ENCODE measurements around the gene SYNGR2. TPM values are rescaled to one million over a fixed set of nuclear protein-coding genes. Genes with fewer than 3 reads are reported as not detected.

Gene SYNGR2
- total RNA-seq, 2 donors from 2014 or later: 39.2 to 39.6 TPM

DNA sequence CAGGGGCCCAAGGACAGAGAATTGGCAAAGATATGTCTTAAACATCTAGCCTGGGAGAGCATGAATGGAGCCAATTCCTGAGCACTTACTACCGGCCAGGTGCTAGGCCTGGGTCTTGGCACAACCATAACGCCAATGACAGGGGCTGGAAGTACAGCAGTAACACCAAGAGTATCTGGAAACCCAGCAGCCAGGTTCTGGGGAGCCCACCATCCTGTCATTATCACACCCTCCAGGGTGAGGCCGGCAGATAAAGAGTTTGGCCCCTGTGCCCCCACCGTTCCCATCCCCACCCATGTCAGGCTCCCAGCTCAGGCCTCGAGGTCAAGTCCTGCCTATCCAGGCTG, 38.3 kb upstream of the SYNGR2 start:
- Mint-ChIP-seq H3K36me3 (ENCODE audit: low read depth) (peaks cover 1% of the 10 kb centered on the region), H3K4me3 (no peak overlapping the region), H3K27ac (no peak overlapping the region), H3K4me1 (peaks cover 21% of the 10 kb centered on the region), H3K27me3 (ENCODE audit: insufficient read depth) (peaks cover 22% of the 10 kb centered on the region), H3K9me3 (no peaks in the 10 kb centered on the region)
- Histone ChIP-seq H3K27ac (ENCODE audit: low read depth, low read length) (no peak overlapping the region), H3K36me3 (ENCODE audit: control insufficient read depth, insufficient read depth, low read length) (peaks cover 3% of the 10 kb centered on the region), H3K27me3 (ENCODE audit: control insufficient read depth, insufficient read depth, low read length, poor library complexity, severe bottlenecking) (peaks cover 7% of the 10 kb centered on the region), H3K9ac (ENCODE audit: extremely low read depth, low read length, poor library complexity, severe bottlenecking) (no peak overlapping the region), H3K4me3 (ENCODE audit: low read length) (no peak overlapping the region), H3K9me3 (ENCODE audit: control insufficient read depth, low read length) (no peaks in the 10 kb centered on the region), H3K4me1 (ENCODE audit: control insufficient read depth, insufficient read depth, low read length) (peaks cover 5% of the 10 kb centered on the region)
- DNase-seq: no peak
- TF ChIP-seq, protein P1, sequence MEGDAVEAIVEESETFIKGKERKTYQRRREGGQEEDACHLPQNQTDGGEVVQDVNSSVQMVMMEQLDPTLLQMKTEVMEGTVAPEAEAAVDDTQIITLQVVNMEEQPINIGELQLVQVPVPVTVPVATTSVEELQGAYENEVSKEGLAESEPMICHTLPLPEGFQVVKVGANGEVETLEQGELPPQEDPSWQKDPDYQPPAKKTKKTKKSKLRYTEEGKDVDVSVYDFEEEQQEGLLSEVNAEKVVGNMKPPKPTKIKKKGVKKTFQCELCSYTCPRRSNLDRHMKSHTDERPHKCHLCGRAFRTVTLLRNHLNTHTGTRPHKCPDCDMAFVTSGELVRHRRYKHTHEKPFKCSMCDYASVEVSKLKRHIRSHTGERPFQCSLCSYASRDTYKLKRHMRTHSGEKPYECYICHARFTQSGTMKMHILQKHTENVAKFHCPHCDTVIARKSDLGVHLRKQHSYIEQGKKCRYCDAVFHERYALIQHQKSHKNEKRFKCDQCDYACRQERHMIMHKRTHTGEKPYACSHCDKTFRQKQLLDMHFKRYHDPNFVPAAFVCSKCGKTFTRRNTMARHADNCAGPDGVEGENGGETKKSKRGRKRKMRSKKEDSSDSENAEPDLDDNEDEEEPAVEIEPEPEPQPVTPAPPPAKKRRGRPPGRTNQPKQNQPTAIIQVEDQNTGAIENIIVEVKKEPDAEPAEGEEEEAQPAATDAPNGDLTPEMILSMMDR (conservative IDR thresholded peaks at IDR 0.05): no peak
- 92% methylated on average over 2 to 5 of the region's 5 CpGs for WGBS, 2 experiments (ENCODE audit: insufficient coverage in 1 of 2, insufficient read length in 1 of 2)

DNA sequence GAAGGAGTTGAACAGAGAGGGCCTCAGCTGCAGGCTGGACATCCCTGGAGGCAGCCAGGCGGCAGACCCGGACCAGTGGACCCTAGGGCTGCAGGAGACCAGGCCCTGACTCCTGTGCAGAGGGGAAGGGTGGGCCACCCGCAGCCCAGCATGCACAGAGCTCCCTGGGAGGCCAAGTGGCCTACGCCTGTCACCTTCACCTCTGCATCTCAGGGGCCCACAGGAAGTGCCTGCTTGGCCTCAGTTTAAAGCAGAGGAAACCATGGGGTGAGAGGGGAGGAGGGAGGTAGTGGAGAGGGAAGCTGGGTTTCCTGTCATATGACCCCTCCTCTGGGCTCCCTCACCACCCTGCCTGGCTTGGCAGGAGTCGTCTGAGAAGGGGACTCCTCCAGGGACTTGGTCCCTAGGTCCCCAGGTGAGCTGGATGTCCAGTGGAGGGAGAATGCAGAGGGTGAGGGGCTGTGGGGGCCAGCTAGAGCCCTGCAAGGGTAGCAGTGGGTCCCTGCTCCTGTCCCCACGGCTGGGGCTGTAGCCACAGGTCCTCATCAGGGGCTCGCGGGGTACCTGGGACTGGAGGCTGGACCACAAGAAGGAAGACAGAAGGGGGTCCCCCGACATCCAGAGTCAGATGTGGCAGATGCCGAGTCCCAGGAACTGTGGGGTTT, 37.8 kb upstream of the SYNGR2 start, which contains the start of gene TMC8:
Gene TMC8 (plus strand): TSS at position 335 of the 665 bp plus-strand sequence. CDS start 818 bp downstream, outside the sequence.
- H3K36me3 ChIP-seq (ENCODE audit: control insufficient read depth, insufficient read depth, low read length): peaks cover 3% of the 10 kb centered on the region
- 84 to 86% methylated on average over 5 to 10 of the region's 10 CpGs for WGBS, 2 experiments (ENCODE audit: insufficient coverage in 1 of 2, insufficient read length in 1 of 2)
- H3K4me1 Mint-ChIP-seq: peaks cover 21% of the 10 kb centered on the region
- TF ChIP-seq, protein P1 (conservative IDR thresholded peaks at IDR 0.05): no peak
- H3K27ac ChIP-seq (ENCODE audit: low read depth, low read length): no peak within 1 kb of the TSS
- H3K4me3 ChIP-seq (ENCODE audit: low read length): no peak within 1 kb of the TSS
- H3K27ac Mint-ChIP-seq: no peak within 1 kb of the TSS
- peaks cover 7% of the 10 kb centered on the region for H3K27me3 ChIP-seq (ENCODE audit: control insufficient read depth, insufficient read depth, low read length, poor library complexity, severe bottlenecking)
- no peaks in the 10 kb centered on the region for H3K9me3 Mint-ChIP-seq
- peaks cover 24% of the 10 kb centered on the region for H3K27me3 Mint-ChIP-seq (ENCODE audit: insufficient read depth)
- no peaks in the 10 kb centered on the region for H3K9me3 ChIP-seq (ENCODE audit: control insufficient read depth, low read length)
- DNase-seq: peak; percentile 83
- H3K36me3 Mint-ChIP-seq (ENCODE audit: low read depth): peaks cover 1% of the 10 kb centered on the region
- H3K4me3 Mint-ChIP-seq: peak within 1 kb of the TSS; percentile 44
- H3K9ac ChIP-seq (ENCODE audit: extremely low read depth, low read length, poor library complexity, severe bottlenecking): no peak within 1 kb of the TSS
- H3K4me1 ChIP-seq (ENCODE audit: control insufficient read depth, insufficient read depth, low read length): peaks cover 5% of the 10 kb centered on the region

DNA sequence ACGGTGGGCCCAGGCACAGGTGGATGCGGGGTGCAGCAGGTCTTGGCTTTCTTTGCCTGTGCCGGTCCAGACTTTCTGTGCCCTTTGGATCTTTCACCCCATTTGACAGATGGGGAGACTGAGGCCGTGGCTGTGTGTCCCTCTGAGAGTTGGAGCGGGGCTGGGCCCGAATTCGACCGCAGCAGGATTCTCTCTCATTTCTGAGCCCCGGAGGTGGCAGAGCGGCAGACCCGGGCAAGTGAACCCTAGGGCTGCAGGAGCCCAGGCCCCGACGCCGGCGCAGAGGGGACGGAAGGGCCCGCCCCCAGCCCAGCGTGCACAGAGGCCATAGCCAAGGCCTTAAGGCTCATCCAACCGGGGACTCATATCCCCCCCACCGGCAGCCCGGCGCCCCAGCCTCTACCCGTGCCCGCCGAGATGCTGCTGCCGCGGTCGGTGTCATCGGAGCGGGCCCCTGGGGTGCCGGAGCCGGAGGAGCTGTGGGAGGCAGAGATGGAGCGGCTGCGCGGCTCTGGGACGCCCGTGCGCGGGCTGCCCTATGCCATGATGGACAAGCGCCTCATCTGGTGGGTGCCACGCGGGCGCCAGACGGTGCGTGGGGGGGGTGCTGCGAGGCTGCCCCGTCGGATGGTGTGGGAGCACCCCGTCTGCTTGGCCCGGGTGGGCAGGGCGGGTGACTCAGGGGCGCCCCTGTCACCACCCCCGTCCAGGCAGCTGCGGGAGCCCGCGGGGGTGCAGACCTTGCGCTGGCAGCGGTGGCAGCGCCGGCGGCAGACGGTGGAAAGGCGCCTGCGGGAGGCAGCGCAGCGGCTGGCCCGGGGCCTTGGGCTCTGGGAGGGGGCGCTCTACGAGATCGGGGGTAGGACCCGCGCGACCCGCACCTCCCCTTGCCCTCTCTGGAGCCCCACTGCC, 37.0 kb upstream of the SYNGR2 start:
- TF ChIP-seq, protein P1 (conservative IDR thresholded peaks at IDR 0.05): no peak
- 45 to 52% methylated on average over 21 to 74 of the region's 74 CpGs for WGBS, 2 experiments (ENCODE audit: insufficient coverage in 1 of 2, insufficient read length in 1 of 2)
- Histone ChIP-seq H3K4me3 (ENCODE audit: low read length) (no peak overlapping the region), H3K9ac (ENCODE audit: extremely low read depth, low read length, poor library complexity, severe bottlenecking) (no peak overlapping the region), H3K9me3 (ENCODE audit: control insufficient read depth, low read length) (no peaks in the 10 kb centered on the region), H3K27ac (ENCODE audit: low read depth, low read length) (no peak overlapping the region), H3K27me3 (ENCODE audit: control insufficient read depth, insufficient read depth, low read length, poor library complexity, severe bottlenecking) (peaks cover 7% of the 10 kb centered on the region), H3K4me1 (ENCODE audit: control insufficient read depth, insufficient read depth, low read length) (peaks cover 5% of the 10 kb centered on the region), H3K36me3 (ENCODE audit: control insufficient read depth, insufficient read depth, low read length) (no peaks in the 10 kb centered on the region)
- Mint-ChIP-seq H3K36me3 (ENCODE audit: low read depth) (peaks cover under 1% of the 10 kb centered on the region), H3K4me1 (peaks cover 21% of the 10 kb centered on the region), H3K27ac (no peak overlapping the region), H3K9me3 (no peaks in the 10 kb centered on the region), H3K27me3 (ENCODE audit: insufficient read depth) (peaks cover 24% of the 10 kb centered on the region), H3K4me3 (peak overlapping the region; percentile 44)
- peak; percentile 81 for DNase-seq
